Neural progenitor cell (in vitro differentiated cells): Measurements from ENCODE around the gene BRSK2. TPM values are rescaled to one million over a fixed set of nuclear protein-coding genes. Genes with fewer than 3 reads are reported as not detected.
"Not testable (repeated sequence)": the region's sequence is repeated elsewhere in the genome, so short reads cannot be mapped to it uniquely, and the experiment has no call there.

Source experiments
- DNase-seq: peaks from one replicate; pipeline ENCODE4 v3.0.0-alpha.2; 2016; ENCODE audit warnings: low spot score
- H2AFZ ChIP-seq: fragments of 200-600 bp; sonication (generic); replicated peaks from 2 replicates; pipeline ENCODE4 v1.6.1; 2016; ENCODE audit warnings: antibody characterized with exemption
- H3F3A ChIP-seq: fragments of 200-600 bp; sonication (generic); 2 replicates; pipeline ENCODE4 v1.6.1; 2016; ENCODE audit warnings: antibody characterized with exemption, low read depth
- H3K27ac ChIP-seq: fragments of 200-600 bp; sonication (generic); 2 replicates; pipeline ENCODE4 v1.5.1; 2016; ENCODE audit warnings: mild to moderate bottlenecking
- H3K27me3 ChIP-seq: fragments of 200-600 bp; sonication (generic); 2 replicates; pipeline ENCODE4 v1.6.1; 2016; ENCODE audit warnings: mild to moderate bottlenecking, moderate library complexity
- H3K36me3 ChIP-seq: fragments of 200-600 bp; sonication (generic); 2 replicates; pipeline ENCODE4 v1.5.1; 2016
- H3K4me1 ChIP-seq: fragments of 200-600 bp; sonication (generic); 2 replicates; pipeline ENCODE4 v1.6.1; 2016; ENCODE audit warnings: mixed run types
- H3K4me2 ChIP-seq: fragments of 200-600 bp; sonication (generic); 2 replicates; pipeline ENCODE4 v1.6.1; 2016
- H3K4me3 ChIP-seq: fragments of 200-600 bp; sonication (generic); 2 replicates; pipeline ENCODE4 v1.5.1; 2016
- H3K79me2 ChIP-seq: fragments of 200-600 bp; sonication (generic); 2 replicates; pipeline ENCODE4 v1.6.1; 2016; ENCODE audit warnings: low read depth
- H3K9ac ChIP-seq: fragments of 200-600 bp; sonication (generic); 2 replicates; pipeline ENCODE4 v1.6.1; 2016
- H3K9me3 ChIP-seq: fragments of 200-600 bp; sonication (generic); 2 replicates; pipeline ENCODE4 v1.5.1; 2016; ENCODE audit warnings: low read depth
- H4K20me1 ChIP-seq: fragments of 200-600 bp; sonication (generic); 2 replicates; pipeline ENCODE4 v1.6.1; 2016; ENCODE audit warnings: low read depth
- H3K27ac Mint-ChIP-seq: 3 replicates; pipeline ENCODE4 v1.8.0; 2021; ENCODE audit warnings: mixed read lengths
- H3K27me3 Mint-ChIP-seq: 2 replicates; pipeline ENCODE4 v1.8.0; 2022; ENCODE audit warnings: low read depth, mild to moderate bottlenecking, inconsistent platforms, moderate library complexity, mixed read lengths; ENCODE audit not compliant: insufficient read depth
- H3K36me3 Mint-ChIP-seq: 3 replicates; pipeline ENCODE4 v1.8.0; 2021; ENCODE audit warnings: mixed read lengths
- H3K4me1 Mint-ChIP-seq: 3 replicates; pipeline ENCODE4 v1.8.0; 2021; ENCODE audit warnings: mixed read lengths
- H3K4me3 Mint-ChIP-seq: 3 replicates; pipeline ENCODE4 v1.8.0; 2021; ENCODE audit warnings: mild to moderate bottlenecking, moderate library complexity, mixed read lengths
- H3K9me3 Mint-ChIP-seq: 3 replicates; pipeline ENCODE4 v1.8.0; 2020; ENCODE audit warnings: mixed read lengths
- CTCF ChIP-seq: fragments of 200-600 bp; sonication (generic); IDR thresholded peaks from 2 replicates; pipeline ENCODE4 v1.5.1; 2017; ENCODE audit warnings: antibody characterized with exemption, mild to moderate bottlenecking
- EZH2 ChIP-seq: fragments of 200-600 bp; sonication (generic); IDR thresholded peaks from 2 replicates; pipeline ENCODE4 v1.6.1; 2017; ENCODE audit warnings: antibody characterized with exemption, mild to moderate bottlenecking, moderate library complexity
- EZH2phosphoT487 ChIP-seq: fragments of 200-600 bp; sonication (generic); IDR thresholded peaks from 2 replicates; pipeline ENCODE4 v1.6.1; 2017; ENCODE audit warnings: antibody characterized with exemption
- total RNA-seq: library from RNA; depleted of rRNA; stranded (reverse); fragments of >200 nt; gene quantifications from 2 replicates; pipeline ENCODE4 v1.2.3, GENCODE V29; 2015; ENCODE audit warnings: low replicate concordance

The BRSK2 gene
- total RNA-seq, 1 donor from 2014 or later: 8.2 TPM

- Mint-ChIP-seq H3K4me3 (no peak overlapping the region), H3K27ac (no peak overlapping the region), H3K27me3 (peaks cover 2% of the 10 kb centered on the region), H3K9me3 (no peaks in the 10 kb centered on the region), H3K36me3 (no peaks in the 10 kb centered on the region), H3K4me1 (peaks cover 26% of the 10 kb centered on the region)
- Histone ChIP-seq H3K4me3 (no peak overlapping the region), H3K4me2 (no peak overlapping the region), H2AFZ (no peak overlapping the region), H3K9ac (no peak overlapping the region), H3F3A (peaks cover 9% of the 10 kb centered on the region), H3K27ac (no peak overlapping the region), H3K27me3 (no peaks in the 10 kb centered on the region), H3K4me1 (peaks cover 18% of the 10 kb centered on the region), H3K9me3 (no peaks in the 10 kb centered on the region), H3K79me2 (peaks cover 26% of the 10 kb centered on the region), H3K36me3 (no peaks in the 10 kb centered on the region), H4K20me1 (peaks cover 56% of the 10 kb centered on the region)
- DNase-seq: no peak
- TF ChIP-seq EZH2: no peak
- no peak for TF ChIP-seq EZH2phosphoT487
- TF ChIP-seq CTCF: no peak
These were observed 119.3 kb downstream of the BRSK2 start for GRCh38 chr11:1508986-1509385.

GRCh38 chr11:1509626-1510255, 120.0 kb downstream of the BRSK2 start:
- Histone ChIP-seq H3K27ac (no peak overlapping the region), H3K4me2 (no peak overlapping the region), H4K20me1 (peaks cover 53% of the 10 kb centered on the region), H3K9ac (no peak overlapping the region), H2AFZ (no peak overlapping the region), H3K79me2 (peaks cover 29% of the 10 kb centered on the region), H3F3A (peaks cover 9% of the 10 kb centered on the region), H3K36me3 (no peaks in the 10 kb centered on the region), H3K4me1 (peaks cover 24% of the 10 kb centered on the region), H3K9me3 (no peaks in the 10 kb centered on the region), H3K27me3 (no peaks in the 10 kb centered on the region), H3K4me3 (no peak overlapping the region)
- H3K9me3 Mint-ChIP-seq: no peaks in the 10 kb centered on the region
- H3K27me3 Mint-ChIP-seq: peaks cover 2% of the 10 kb centered on the region
- peaks cover 33% of the 10 kb centered on the region for H3K4me1 Mint-ChIP-seq
- TF ChIP-seq EZH2 (no peak), CTCF (no peak), EZH2phosphoT487 (no peak)
- H3K27ac Mint-ChIP-seq: peak overlapping the region; percentile 0
- DNase-seq: no peak
- no peaks in the 10 kb centered on the region for H3K36me3 Mint-ChIP-seq
- no peak overlapping the region for H3K4me3 Mint-ChIP-seq

- peaks cover 37% of the 10 kb centered on the region for H3K4me1 Mint-ChIP-seq
- H4K20me1 ChIP-seq: peaks cover 53% of the 10 kb centered on the region
- not testable (repeated sequence) for H3K9me3 Mint-ChIP-seq, H3K27me3 ChIP-seq, H3K4me3 ChIP-seq, H3F3A ChIP-seq, DNase-seq, H3K4me2 ChIP-seq, H3K36me3 Mint-ChIP-seq, H3K27me3 Mint-ChIP-seq, H3K4me3 Mint-ChIP-seq, H3K9me3 ChIP-seq, H3K9ac ChIP-seq, H3K27ac ChIP-seq, H2AFZ ChIP-seq, H3K27ac Mint-ChIP-seq, H3K36me3 ChIP-seq
- peaks cover 24% of the 10 kb centered on the region for H3K4me1 ChIP-seq
- H3K79me2 ChIP-seq: peaks cover 28% of the 10 kb centered on the region
These were observed 120.6 kb downstream of the BRSK2 start for GRCh38 chr11:1510351-1510750.

- no peak for DNase-seq
- peaks cover 2% of the 10 kb centered on the region for H3K27me3 Mint-ChIP-seq
These were observed 121.2 kb downstream of the BRSK2 start for GRCh38 chr11:1510928-1511327.

More at GRCh38 chr11:1510928-1511327, 121.2 kb downstream of the BRSK2 start:
- Histone ChIP-seq H3K79me2 (peaks cover 26% of the 10 kb centered on the region), H4K20me1 (peaks cover 55% of the 10 kb centered on the region), H3K4me2 (no peak overlapping the region), H3K4me3 (no peak overlapping the region), H3K36me3 (no peaks in the 10 kb centered on the region), H3K27ac (no peak overlapping the region), H3K9me3 (no peaks in the 10 kb centered on the region), H2AFZ (no peak overlapping the region), H3K9ac (no peak overlapping the region), H3K4me1 (peaks cover 24% of the 10 kb centered on the region), H3F3A (peaks cover 9% of the 10 kb centered on the region), H3K27me3 (no peaks in the 10 kb centered on the region)
- peaks cover 38% of the 10 kb centered on the region for H3K4me1 Mint-ChIP-seq
- TF ChIP-seq EZH2phosphoT487 (no peak), EZH2 (no peak), CTCF (no peak)
- H3K27ac Mint-ChIP-seq: no peak overlapping the region
- no peak overlapping the region for H3K4me3 Mint-ChIP-seq
- H3K9me3 Mint-ChIP-seq: no peaks in the 10 kb centered on the region
- H3K36me3 Mint-ChIP-seq: no peaks in the 10 kb centered on the region
